Measurements from ENCODE around the gene PCDHGA6. TPM values are rescaled to one million over a fixed set of nuclear protein-coding genes. Genes with fewer than 3 reads are reported as not detected.
"Not testable (repeated sequence)": the region's sequence is repeated elsewhere in the genome, so short reads cannot be mapped to it uniquely, and the experiment has no call there.

Gene PCDHGA6
- total RNA-seq, 2 donors from 2014 or later, result 0.82 to 1.5 TPM

- H3K4me1 ChIP-seq, result no peaks in the 10 kb centered on the region
- H3K27me3 ChIP-seq, result no peaks in the 10 kb centered on the region
- H3K9ac ChIP-seq (ENCODE audit: low read depth in 2 of 2, low read length in 2 of 2), result no peak overlapping the region
- no peak for TF ChIP-seq CTCF (IDR thresholded peaks at IDR 0.05)
- H3K9me3 ChIP-seq, result peaks cover 13% of the 10 kb centered on the region
- no peak overlapping the region for H3K4me3 ChIP-seq
- no peaks in the 10 kb centered on the region for H3K36me3 ChIP-seq
- no peak for DNase-seq
- no peak overlapping the region for H3K27ac ChIP-seq
- intact Hi-C loops (cut with DNase I), result no loop called here
These were observed 936 bp downstream of the PCDHGA6 start for GRCh38 chr5:141374627-141375026.

GRCh38 chr5:141375444-141376155, 1.9 kb downstream of the PCDHGA6 start:
- peaks cover 13% of the 10 kb centered on the region for H3K9me3 ChIP-seq
- H3K27me3 ChIP-seq; H3K9ac ChIP-seq (ENCODE audit: low read depth in 2 of 2, low read length in 2 of 2); DNase-seq; H3K4me3 ChIP-seq; intact Hi-C loops (cut with DNase I); H3K27ac ChIP-seq; H3K36me3 ChIP-seq; H3K4me1 ChIP-seq: not testable (repeated sequence)

- TF ChIP-seq CTCF (IDR thresholded peaks at IDR 0.05), result no peak
- H3K27me3 ChIP-seq, result no peaks in the 10 kb centered on the region
- H3K9ac ChIP-seq (ENCODE audit: low read depth in 2 of 2, low read length in 2 of 2), result no peak within 1 kb of the TSS
- no peaks in the 10 kb centered on the region for H3K4me1 ChIP-seq
- intact Hi-C loops (cut with DNase I), result no loop called here
- no peak within 1 kb of the TSS for H3K27ac ChIP-seq
- H3K9me3 ChIP-seq, result peaks cover 3% of the 10 kb centered on the region
- peak within 1 kb of the TSS; percentile 21 for H3K4me3 ChIP-seq
- DNase-seq, result no peak
- no peaks in the 10 kb centered on the region for H3K36me3 ChIP-seq
These were observed 9.0 kb downstream of the PCDHGA6 start, which contains the start of gene PCDHGA7 for GRCh38 chr5:141382469-141383294. Gene PCDHGA7 (plus strand): TSS chr5:141382742. CDS start chr5:141382900, 158 bp downstream.

GRCh38 chr5:141383345-141383744, 9.7 kb downstream of the PCDHGA6 start:
- Histone ChIP-seq H3K36me3 (no peaks in the 10 kb centered on the region), H3K9ac (ENCODE audit: low read depth in 2 of 2, low read length in 2 of 2) (no peak overlapping the region), H3K27ac (no peak overlapping the region), H3K9me3 (peaks cover 3% of the 10 kb centered on the region), H3K27me3 (no peaks in the 10 kb centered on the region), H3K4me3 (no peak overlapping the region), H3K4me1 (no peaks in the 10 kb centered on the region)
- intact Hi-C loops (cut with DNase I), result no loop called here
- no peak for DNase-seq
- TF ChIP-seq CTCF (IDR thresholded peaks at IDR 0.05), result no peak

- Histone ChIP-seq H3K27ac (no peak overlapping the region), H3K9ac (ENCODE audit: low read depth in 2 of 2, low read length in 2 of 2) (no peak overlapping the region), H3K36me3 (no peaks in the 10 kb centered on the region), H3K4me3 (no peak overlapping the region), H3K9me3 (peaks cover 3% of the 10 kb centered on the region), H3K4me1 (no peaks in the 10 kb centered on the region), H3K27me3 (no peaks in the 10 kb centered on the region)
- TF ChIP-seq CTCF (IDR thresholded peaks at IDR 0.05), result no peak
- intact Hi-C loops (cut with DNase I), result no loop called here
- no peak for DNase-seq
These were observed 11.0 kb downstream of the PCDHGA6 start for GRCh38 chr5:141384471-141385267.

- H3K4me3 ChIP-seq; intact Hi-C loops (cut with DNase I); H3K9me3 ChIP-seq; H3K27me3 ChIP-seq; H3K4me1 ChIP-seq; DNase-seq; H3K9ac ChIP-seq (ENCODE audit: low read depth in 2 of 2, low read length in 2 of 2); H3K27ac ChIP-seq; H3K36me3 ChIP-seq: not testable (repeated sequence)
These were observed 14.0 kb downstream of the PCDHGA6 start, which contains the start of gene PCDHGB4 for GRCh38 chr5:141387557-141388311. Gene PCDHGB4 (plus strand): TSS chr5:141387698. CDS start chr5:141387885, 187 bp downstream.
